ENCODE data around the gene RERGL.

RERGL gene

DNA sequence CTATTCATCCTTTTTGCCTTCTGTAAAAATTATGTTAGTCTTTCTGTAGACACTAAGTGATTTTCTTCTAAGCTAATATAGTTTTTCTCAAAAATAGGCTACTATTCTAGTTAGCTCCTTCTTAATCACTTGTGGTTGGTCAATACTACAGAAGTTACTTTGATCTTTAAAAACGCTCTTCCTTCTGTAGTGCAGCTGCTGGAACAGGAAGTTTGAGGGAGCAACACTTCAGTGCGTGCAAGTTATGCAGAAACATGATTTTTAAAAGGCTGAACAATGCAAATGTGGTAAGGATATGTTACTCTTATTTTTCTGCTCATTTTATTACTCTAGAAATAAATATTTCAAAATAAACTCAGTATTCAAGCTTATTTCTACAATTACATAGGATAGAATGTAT, 11.1 kb upstream of the RERGL start:
- TF ChIP-seq ISL1 (CRISPR knock-in tag; IDR thresholded peaks at IDR 0.05): no peak
- TF ChIP-seq BACH2 (CRISPR knock-in tag; IDR thresholded peaks at IDR 0.05; ENCODE audit: borderline replicate concordance): no peak
- TF ChIP-seq, protein P1, sequence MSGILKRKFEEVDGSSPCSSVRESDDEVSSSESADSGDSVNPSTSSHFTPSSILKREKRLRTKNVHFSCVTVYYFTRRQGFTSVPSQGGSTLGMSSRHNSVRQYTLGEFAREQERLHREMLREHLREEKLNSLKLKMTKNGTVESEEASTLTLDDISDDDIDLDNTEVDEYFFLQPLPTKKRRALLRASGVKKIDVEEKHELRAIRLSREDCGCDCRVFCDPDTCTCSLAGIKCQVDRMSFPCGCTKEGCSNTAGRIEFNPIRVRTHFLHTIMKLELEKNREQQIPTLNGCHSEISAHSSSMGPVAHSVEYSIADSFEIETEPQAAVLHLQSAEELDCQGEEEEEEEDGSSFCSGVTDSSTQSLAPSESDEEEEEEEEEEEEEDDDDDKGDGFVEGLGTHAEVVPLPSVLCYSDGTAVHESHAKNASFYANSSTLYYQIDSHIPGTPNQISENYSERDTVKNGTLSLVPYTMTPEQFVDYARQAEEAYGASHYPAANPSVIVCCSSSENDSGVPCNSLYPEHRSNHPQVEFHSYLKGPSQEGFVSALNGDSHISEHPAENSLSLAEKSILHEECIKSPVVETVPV (CRISPR knock-in tag; IDR thresholded peaks at IDR 0.05): no peak
- no peak for TF ChIP-seq OSR1 (CRISPR knock-in tag; IDR thresholded peaks at IDR 0.05)
- no peak for TF ChIP-seq TSHZ2 (CRISPR knock-in tag; IDR thresholded peaks at IDR 0.05)
- no peak for TF ChIP-seq SNAI2 (CRISPR knock-in tag; IDR thresholded peaks at IDR 0.05)
- TF ChIP-seq, protein P2, sequence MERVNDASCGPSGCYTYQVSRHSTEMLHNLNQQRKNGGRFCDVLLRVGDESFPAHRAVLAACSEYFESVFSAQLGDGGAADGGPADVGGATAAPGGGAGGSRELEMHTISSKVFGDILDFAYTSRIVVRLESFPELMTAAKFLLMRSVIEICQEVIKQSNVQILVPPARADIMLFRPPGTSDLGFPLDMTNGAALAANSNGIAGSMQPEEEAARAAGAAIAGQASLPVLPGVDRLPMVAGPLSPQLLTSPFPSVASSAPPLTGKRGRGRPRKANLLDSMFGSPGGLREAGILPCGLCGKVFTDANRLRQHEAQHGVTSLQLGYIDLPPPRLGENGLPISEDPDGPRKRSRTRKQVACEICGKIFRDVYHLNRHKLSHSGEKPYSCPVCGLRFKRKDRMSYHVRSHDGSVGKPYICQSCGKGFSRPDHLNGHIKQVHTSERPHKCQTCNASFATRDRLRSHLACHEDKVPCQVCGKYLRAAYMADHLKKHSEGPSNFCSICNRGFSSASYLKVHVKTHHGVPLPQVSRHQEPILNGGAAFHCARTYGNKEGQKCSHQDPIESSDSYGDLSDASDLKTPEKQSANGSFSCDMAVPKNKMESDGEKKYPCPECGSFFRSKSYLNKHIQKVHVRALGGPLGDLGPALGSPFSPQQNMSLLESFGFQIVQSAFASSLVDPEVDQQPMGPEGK (CRISPR knock-in tag; IDR thresholded peaks at IDR 0.05; ENCODE audit: borderline replicate concordance): no peak
- ATAC-seq: no peak

GRCh38 chr12:18084080-18084479, 5.9 kb downstream of the RERGL start:
- TF ChIP-seq GLIS3 (CRISPR knock-in tag; IDR thresholded peaks at IDR 0.05) (no peak), TOX (CRISPR knock-in tag; IDR thresholded peaks at IDR 0.05; ENCODE audit: borderline replicate concordance) (no peak), ESRRG (CRISPR knock-in tag; IDR thresholded peaks at IDR 0.05) (no peak), OSR1 (CRISPR knock-in tag; IDR thresholded peaks at IDR 0.05) (no peak), BACH2 (CRISPR knock-in tag; IDR thresholded peaks at IDR 0.05; ENCODE audit: borderline replicate concordance) (no peak), CSDC2 (CRISPR knock-in tag; IDR thresholded peaks at IDR 0.05) (no peak)
- TF ChIP-seq, protein P2 (CRISPR knock-in tag; IDR thresholded peaks at IDR 0.05; ENCODE audit: borderline replicate concordance): no peak
- ATAC-seq: no peak

DNA sequence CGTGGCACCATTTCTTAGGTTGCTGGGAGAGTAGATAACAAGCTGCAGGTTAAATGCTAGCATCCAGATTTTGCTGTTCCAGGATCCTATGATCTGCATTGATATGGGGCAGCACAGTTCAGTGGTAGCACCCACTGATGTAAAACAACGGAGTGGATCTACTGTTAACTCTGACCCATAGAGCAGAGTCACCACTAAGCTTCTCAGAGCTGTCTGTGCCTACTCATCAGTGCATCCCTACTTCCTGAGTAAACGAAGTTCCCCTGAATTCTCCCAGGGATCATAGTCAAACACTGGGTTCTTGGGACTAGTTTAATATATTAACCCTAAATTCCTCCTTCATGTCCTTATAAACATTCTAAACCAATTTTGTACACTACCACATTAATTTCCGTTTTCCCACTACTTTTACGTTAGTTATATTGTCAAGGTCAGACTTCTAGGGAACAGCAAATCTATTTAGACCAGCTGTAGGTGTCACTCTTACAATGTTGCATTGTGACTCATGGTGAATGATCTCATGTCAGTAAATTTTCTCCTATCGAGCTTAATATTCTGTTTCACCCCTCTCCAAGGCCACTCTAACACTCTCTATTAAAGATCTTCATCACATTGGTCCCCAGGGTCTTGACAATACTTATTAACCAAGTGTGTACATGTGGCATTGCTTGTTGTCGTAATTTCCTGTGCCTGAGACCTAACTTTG, 10.3 kb downstream of the RERGL start:
- no peak for ATAC-seq
- TF ChIP-seq ISL1 (CRISPR knock-in tag; IDR thresholded peaks at IDR 0.05) (no peak), RARB (CRISPR knock-in tag; IDR thresholded peaks at IDR 0.05) (no peak), CSDC2 (CRISPR knock-in tag; IDR thresholded peaks at IDR 0.05) (no peak), ZNF8 (CRISPR knock-in tag; IDR thresholded peaks at IDR 0.05) (no peak), ARNTL (CRISPR knock-in tag; IDR thresholded peaks at IDR 0.05; ENCODE audit: borderline replicate concordance, low read depth) (no peak), ZNF565 (CRISPR knock-in tag; conservative IDR thresholded peaks at IDR 0.05; ENCODE audit: low read depth) (no peak), SNAI2 (CRISPR knock-in tag; IDR thresholded peaks at IDR 0.05) (no peak), PPARA (CRISPR knock-in tag; IDR thresholded peaks at IDR 0.05; ENCODE audit: borderline replicate concordance) (no peak), CREB5 (CRISPR knock-in tag; IDR thresholded peaks at IDR 0.05; ENCODE audit: low read depth) (no peak), TCF4 (CRISPR knock-in tag; IDR thresholded peaks at IDR 0.05; ENCODE audit: borderline replicate concordance) (no peak), ZC3H10 (CRISPR knock-in tag; IDR thresholded peaks at IDR 0.05) (no peak)
- TF ChIP-seq, protein P1 (CRISPR knock-in tag; IDR thresholded peaks at IDR 0.05): no peak
- TF ChIP-seq, protein P3, sequence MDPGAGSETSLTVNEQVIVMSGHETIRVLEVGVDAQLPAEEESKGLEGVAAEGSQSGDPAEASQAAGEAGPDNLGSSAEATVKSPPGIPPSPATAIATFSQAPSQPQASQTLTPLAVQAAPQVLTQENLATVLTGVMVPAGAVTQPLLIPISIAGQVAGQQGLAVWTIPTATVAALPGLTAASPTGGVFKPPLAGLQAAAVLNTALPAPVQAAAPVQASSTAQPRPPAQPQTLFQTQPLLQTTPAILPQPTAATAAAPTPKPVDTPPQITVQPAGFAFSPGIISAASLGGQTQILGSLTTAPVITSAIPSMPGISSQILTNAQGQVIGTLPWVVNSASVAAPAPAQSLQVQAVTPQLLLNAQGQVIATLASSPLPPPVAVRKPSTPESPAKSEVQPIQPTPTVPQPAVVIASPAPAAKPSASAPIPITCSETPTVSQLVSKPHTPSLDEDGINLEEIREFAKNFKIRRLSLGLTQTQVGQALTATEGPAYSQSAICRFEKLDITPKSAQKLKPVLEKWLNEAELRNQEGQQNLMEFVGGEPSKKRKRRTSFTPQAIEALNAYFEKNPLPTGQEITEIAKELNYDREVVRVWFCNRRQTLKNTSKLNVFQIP (CRISPR knock-in tag; IDR thresholded peaks at IDR 0.05; ENCODE audit: borderline replicate concordance, low read depth): no peak
- TF ChIP-seq, protein P2 (CRISPR knock-in tag; IDR thresholded peaks at IDR 0.05; ENCODE audit: borderline replicate concordance): no peak

All from SK-N-SH treated with all-trans-retinoic acid at 6 μM for 48 hours (cell line).